Measurements from ENCODE around the gene ATP2B3.

Gene ATP2B3

GRCh38 chrX:153488231-153488914 lies 29.1 kb upstream of the ATP2B3 start:
- no peak for DNase-seq (ENCODE audit: low read depth in 2 of 2)

- no peak for DNase-seq (ENCODE audit: low read depth in 2 of 2)
These were observed 27.1 kb upstream of the ATP2B3 start for GRCh38 chrX:153490217-153490930.

- no peak for DNase-seq (ENCODE audit: low read depth in 2 of 2)
These were observed 26.0 kb upstream of the ATP2B3 start for GRCh38 chrX:153491351-153491914.

GRCh38 chrX:153491918-153492317 lies 25.5 kb upstream of the ATP2B3 start:
- DNase-seq (ENCODE audit: low read depth in 2 of 2) = no peak

- DNase-seq (ENCODE audit: low read depth in 2 of 2) = no peak
These were observed 24.9 kb upstream of the ATP2B3 start for GRCh38 chrX:153492543-153492942.

GRCh38 chrX:153493085-153493484 lies 24.4 kb upstream of the ATP2B3 start:
- no peak for DNase-seq (ENCODE audit: low read depth in 2 of 2)

- DNase-seq (ENCODE audit: low read depth in 2 of 2) = no peak
These were observed 23.4 kb upstream of the ATP2B3 start for GRCh38 chrX:153494061-153494460.

- DNase-seq (ENCODE audit: low read depth in 2 of 2) = no peak
These were observed 22.7 kb upstream of the ATP2B3 start, which contains the start of gene BGN for GRCh38 chrX:153494541-153495361. TSS of gene BGN (plus strand) at chrX:153494980. CDS start at chrX:153504632, 9,652 bp downstream.

- DNase-seq (ENCODE audit: low read depth in 2 of 2) = no peak
These were observed 22.1 kb upstream of the ATP2B3 start for GRCh38 chrX:153495362-153495751.

GRCh38 chrX:153495903-153496589 lies 21.4 kb upstream of the ATP2B3 start:
- no peak for DNase-seq (ENCODE audit: low read depth in 2 of 2)

GRCh38 chrX:153496590-153496959 lies 20.9 kb upstream of the ATP2B3 start:
- DNase-seq (ENCODE audit: low read depth in 2 of 2) = no peak

GRCh38 chrX:153498453-153498852 lies 19.0 kb upstream of the ATP2B3 start:
- DNase-seq (ENCODE audit: low read depth in 2 of 2) = no peak

- no peak for DNase-seq (ENCODE audit: low read depth in 2 of 2)
These were observed 18.1 kb upstream of the ATP2B3 start for GRCh38 chrX:153499341-153499740.

- no peak for DNase-seq (ENCODE audit: low read depth in 2 of 2)
These were observed 17.6 kb upstream of the ATP2B3 start for GRCh38 chrX:153499876-153500275.

GRCh38 chrX:153500676-153501280 lies 16.7 kb upstream of the ATP2B3 start:
- no peak for DNase-seq (ENCODE audit: low read depth in 2 of 2)

- no peak for DNase-seq (ENCODE audit: low read depth in 2 of 2)
These were observed 15.9 kb upstream of the ATP2B3 start for GRCh38 chrX:153501530-153501929.

GRCh38 chrX:153502131-153502530 lies 15.3 kb upstream of the ATP2B3 start:
- no peak for DNase-seq (ENCODE audit: low read depth in 2 of 2)

GRCh38 chrX:153502796-153503195 lies 14.6 kb upstream of the ATP2B3 start:
- DNase-seq (ENCODE audit: low read depth in 2 of 2) = no peak

- DNase-seq (ENCODE audit: low read depth in 2 of 2) = no peak
These were observed 12.9 kb upstream of the ATP2B3 start for GRCh38 chrX:153504445-153505016.

- no peak for DNase-seq (ENCODE audit: low read depth in 2 of 2)
These were observed 12.1 kb upstream of the ATP2B3 start for GRCh38 chrX:153505361-153505760.

All from stimulated activated CD8-positive, alpha-beta memory T cell treated with anti-CD3 and anti-CD28 coated beads, Interleukin-2, amount 100 ng/mL, for 48 hours (primary cell).